Measurements from ENCODE around the gene ABHD17C.

- TF ChIP-seq POLR2A (IDR thresholded peaks at IDR 0.05), result no peak
- TF ChIP-seq, protein P1, sequence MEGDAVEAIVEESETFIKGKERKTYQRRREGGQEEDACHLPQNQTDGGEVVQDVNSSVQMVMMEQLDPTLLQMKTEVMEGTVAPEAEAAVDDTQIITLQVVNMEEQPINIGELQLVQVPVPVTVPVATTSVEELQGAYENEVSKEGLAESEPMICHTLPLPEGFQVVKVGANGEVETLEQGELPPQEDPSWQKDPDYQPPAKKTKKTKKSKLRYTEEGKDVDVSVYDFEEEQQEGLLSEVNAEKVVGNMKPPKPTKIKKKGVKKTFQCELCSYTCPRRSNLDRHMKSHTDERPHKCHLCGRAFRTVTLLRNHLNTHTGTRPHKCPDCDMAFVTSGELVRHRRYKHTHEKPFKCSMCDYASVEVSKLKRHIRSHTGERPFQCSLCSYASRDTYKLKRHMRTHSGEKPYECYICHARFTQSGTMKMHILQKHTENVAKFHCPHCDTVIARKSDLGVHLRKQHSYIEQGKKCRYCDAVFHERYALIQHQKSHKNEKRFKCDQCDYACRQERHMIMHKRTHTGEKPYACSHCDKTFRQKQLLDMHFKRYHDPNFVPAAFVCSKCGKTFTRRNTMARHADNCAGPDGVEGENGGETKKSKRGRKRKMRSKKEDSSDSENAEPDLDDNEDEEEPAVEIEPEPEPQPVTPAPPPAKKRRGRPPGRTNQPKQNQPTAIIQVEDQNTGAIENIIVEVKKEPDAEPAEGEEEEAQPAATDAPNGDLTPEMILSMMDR (IDR thresholded peaks at IDR 0.05), result no peak
Measured at GRCh38 chr15:80764535-80764934, 69.4 kb downstream of the ABHD17C start.

All from tibial nerve (tissue), 3 donors.